ACC112 (cell line): ENCODE results near the gene GNA15.

Experiments
- H2AFZ ChIP-seq: fragments of 200-600 bp; sonication (generic); one replicate; pipeline ENCODE4 v1.6.0; 2017; ENCODE audit warnings: antibody characterized with exemption, low read length; ENCODE audit not compliant: unreplicated experiment
- H3K27ac ChIP-seq: fragments of 200-600 bp; sonication (generic); 2 replicates; pipeline ENCODE4 v1.5.1; 2014; ENCODE audit warnings: low read depth, mild to moderate bottlenecking, antibody characterized with exemption, low read length, moderate library complexity
- H3K27me3 ChIP-seq: fragments of 200-600 bp; sonication (generic); 2 replicates; pipeline ENCODE4 v1.6.1; 2014; ENCODE audit warnings: mild to moderate bottlenecking, antibody characterized with exemption, low read length, moderate library complexity, mixed read lengths; ENCODE audit not compliant: insufficient read depth
- H3K36me3 ChIP-seq: fragments of 200-600 bp; sonication (generic); 2 replicates; pipeline ENCODE4 v1.6.1; 2016; ENCODE audit warnings: mild to moderate bottlenecking, antibody characterized with exemption, low read length, moderate library complexity, mixed read lengths; ENCODE audit not compliant: insufficient read depth
- H3K4me1 ChIP-seq: fragments of 200-600 bp; sonication (generic); one replicate; pipeline ENCODE4 v1.6.1; 2016; ENCODE audit warnings: low read length, mixed read lengths; ENCODE audit not compliant: insufficient read depth, unreplicated experiment, control insufficient read depth
- H3K4me3 ChIP-seq: fragments of 200-600 bp; sonication (generic); 2 replicates; pipeline ENCODE4 v1.5.1; 2014; ENCODE audit warnings: mild to moderate bottlenecking, low read depth, low read length
- H3K79me2 ChIP-seq: fragments of 200-600 bp; sonication (generic); one replicate; pipeline ENCODE4 v1.6.0; 2016; ENCODE audit warnings: low read length; ENCODE audit not compliant: control insufficient read depth, unreplicated experiment, insufficient read depth

GNA15 gene

DNA sequence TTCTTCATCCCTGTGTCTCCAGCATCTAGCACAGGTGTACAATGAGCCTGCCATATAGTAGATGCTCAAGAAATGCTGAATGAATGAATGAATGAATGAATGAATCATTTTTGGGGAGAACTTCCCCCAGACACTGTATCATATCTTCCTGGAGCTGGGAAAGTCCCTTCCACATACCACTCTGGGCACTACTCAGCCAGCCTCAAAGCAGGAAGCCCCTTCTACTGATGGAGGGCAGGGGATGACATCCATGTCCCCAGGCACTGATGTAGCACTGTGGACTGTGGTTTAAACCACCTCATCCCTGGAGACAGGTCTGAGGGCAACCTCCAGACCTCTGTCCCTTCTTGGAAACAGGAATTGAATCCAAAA is 4.8 kb downstream of the GNA15 start:
- no peaks in the 10 kb centered on the region for H3K79me2 ChIP-seq
- no peaks in the 10 kb centered on the region for H3K36me3 ChIP-seq
- H3K4me3 ChIP-seq: no peak overlapping the region
- H3K4me1 ChIP-seq: peaks cover 13% of the 10 kb centered on the region
- no peaks in the 10 kb centered on the region for H3K27me3 ChIP-seq
- H2AFZ ChIP-seq: no peak overlapping the region
- peak overlapping the region; percentile 99 for H3K27ac ChIP-seq

DNA sequence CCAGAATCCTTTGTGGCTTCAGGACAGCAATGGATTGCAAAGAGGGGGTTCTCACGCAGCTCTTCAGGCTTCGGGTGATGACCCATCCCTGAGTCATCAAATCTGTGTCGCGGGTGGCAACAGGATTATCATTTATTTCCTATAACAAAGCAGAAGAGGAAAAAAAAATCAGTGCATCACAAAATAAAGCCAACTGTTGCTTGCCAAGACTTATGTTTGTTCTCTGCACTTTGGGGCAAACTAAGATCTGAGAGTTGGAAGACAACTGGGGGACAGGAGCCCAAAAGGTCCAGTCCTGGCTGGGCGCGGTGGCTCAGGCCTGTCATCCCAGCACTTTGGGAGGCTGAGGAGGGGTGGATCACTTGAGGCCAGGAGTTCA is 6.4 kb downstream of the GNA15 start:
- no peaks in the 10 kb centered on the region for H3K79me2 ChIP-seq
- H3K27me3 ChIP-seq: no peaks in the 10 kb centered on the region
- peak overlapping the region; percentile 30 for H2AFZ ChIP-seq
- peaks cover 13% of the 10 kb centered on the region for H3K4me1 ChIP-seq
- H3K4me3 ChIP-seq: peak overlapping the region; percentile 47
- no peaks in the 10 kb centered on the region for H3K36me3 ChIP-seq
- H3K27ac ChIP-seq: peak overlapping the region; percentile 99

DNA sequence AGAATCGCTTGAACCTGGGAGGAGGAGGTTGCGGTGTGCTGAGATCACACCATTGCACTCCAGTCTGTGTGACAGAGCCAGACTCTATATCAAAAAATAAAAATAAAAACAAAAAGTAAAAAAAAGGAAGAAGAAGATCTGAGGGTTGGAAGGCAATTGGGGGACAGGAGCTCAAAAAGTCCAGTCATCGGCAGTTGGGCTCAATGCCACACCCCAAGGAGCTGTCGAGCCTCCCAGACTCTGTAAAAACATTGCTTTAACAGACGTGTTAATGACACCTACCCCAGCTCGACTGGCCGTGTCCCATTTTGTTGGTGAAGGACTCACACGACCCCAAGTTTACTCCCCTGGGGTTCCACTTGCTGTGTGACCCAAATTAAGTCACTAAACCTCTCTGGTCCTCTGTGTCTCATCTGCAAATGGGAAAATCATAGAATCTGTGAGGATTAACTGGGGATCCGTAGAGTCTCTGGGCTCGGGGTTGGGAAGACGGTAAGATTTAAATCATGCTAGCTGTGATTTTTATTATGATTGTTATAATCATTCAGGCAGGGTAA is 7.0 kb downstream of the GNA15 start:
- H3K79me2 ChIP-seq: no peaks in the 10 kb centered on the region
- no peaks in the 10 kb centered on the region for H3K27me3 ChIP-seq
- no peaks in the 10 kb centered on the region for H3K36me3 ChIP-seq
- H3K4me1 ChIP-seq: peaks cover 13% of the 10 kb centered on the region
- H3K27ac ChIP-seq: peak overlapping the region; percentile 99
- no peak overlapping the region for H2AFZ ChIP-seq
- no peak overlapping the region for H3K4me3 ChIP-seq

DNA sequence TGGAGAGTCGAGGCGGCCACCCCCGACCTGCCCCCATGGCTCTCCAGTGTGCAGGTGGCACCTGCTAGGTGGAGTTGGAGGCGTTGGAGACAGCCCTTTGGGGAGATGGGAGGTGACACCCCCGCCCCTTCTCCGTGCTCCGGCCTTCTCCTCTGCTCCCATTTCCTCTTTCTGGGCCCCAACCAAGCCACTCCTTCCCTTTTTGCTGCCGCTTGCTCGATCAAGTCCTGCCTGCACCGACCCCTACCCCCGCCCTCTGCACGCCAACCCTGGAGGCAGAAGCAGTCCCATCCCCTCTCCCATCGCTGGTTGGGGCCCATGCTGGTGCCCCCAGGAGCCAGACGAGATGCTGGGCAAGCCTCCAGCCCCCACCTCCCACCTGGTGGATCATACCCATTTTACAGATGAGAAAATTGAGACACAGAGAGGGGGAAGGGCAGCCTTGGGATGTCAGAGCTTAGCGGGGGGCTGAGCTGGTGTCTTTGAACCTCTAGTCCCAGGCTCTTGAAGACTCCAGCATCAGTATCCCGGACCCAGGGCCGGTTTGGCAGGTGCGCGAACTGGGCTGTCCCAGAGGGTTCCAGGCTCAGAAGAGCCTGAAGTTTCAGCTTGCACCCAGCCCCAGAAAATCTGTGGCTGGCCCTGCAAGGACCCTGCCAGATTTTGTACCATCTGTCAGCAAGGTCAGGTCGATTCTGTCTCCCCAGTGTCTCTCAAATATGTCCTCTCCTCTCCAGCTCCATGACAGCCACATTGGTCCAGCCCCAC is 10.3 kb downstream of the GNA15 start:
- Histone ChIP-seq H3K27ac (no peak overlapping the region), H3K4me3 (no peak overlapping the region), H3K79me2 (no peaks in the 10 kb centered on the region), H3K27me3 (no peaks in the 10 kb centered on the region), H3K4me1 (peaks cover 13% of the 10 kb centered on the region), H3K36me3 (no peaks in the 10 kb centered on the region), H2AFZ (no peak overlapping the region)

DNA sequence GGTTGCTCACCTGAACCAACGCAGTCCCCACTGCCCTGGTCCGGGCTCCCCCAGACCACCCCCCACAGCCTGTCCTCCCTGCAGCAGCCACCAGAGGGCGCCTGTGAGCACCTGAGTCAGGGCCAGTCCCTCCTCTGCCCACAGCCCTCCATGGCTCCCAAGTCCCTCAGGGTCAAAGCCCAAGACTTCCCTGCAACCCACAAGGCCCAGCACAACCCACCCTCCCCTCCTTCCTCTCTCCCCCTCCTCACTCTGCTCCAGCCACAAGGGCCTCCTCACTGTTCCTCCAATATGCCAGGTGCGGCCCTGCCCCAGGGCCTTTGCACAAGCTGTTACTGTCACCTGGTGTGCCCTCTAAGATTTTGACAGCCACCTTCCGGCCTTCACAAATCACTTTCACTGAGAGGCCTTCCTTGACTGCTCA is 10.9 kb downstream of the GNA15 start:
- H2AFZ ChIP-seq: no peak overlapping the region
- no peaks in the 10 kb centered on the region for H3K79me2 ChIP-seq
- no peak overlapping the region for H3K27ac ChIP-seq
- H3K27me3 ChIP-seq: no peaks in the 10 kb centered on the region
- H3K4me1 ChIP-seq: peaks cover 10% of the 10 kb centered on the region
- no peak overlapping the region for H3K4me3 ChIP-seq
- no peaks in the 10 kb centered on the region for H3K36me3 ChIP-seq

DNA sequence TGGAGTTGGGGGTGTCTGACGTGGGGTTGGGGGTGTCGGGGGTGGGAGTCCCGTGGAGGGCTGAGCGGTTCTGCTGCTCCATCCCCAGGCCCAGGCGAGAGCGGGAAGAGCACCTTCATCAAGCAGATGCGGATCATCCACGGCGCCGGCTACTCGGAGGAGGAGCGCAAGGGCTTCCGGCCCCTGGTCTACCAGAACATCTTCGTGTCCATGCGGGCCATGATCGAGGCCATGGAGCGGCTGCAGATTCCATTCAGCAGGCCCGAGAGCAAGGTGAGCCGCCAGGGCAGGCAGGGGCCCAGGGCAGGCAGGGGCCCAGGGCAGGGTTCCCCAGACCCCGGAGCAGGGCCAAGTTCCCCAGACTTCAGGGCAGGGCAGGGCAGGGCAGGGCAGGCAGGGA is 12.7 kb downstream of the GNA15 start:
- Histone ChIP-seq H3K27ac (no peak overlapping the region), H3K27me3 (no peaks in the 10 kb centered on the region), H3K4me1 (no peaks in the 10 kb centered on the region), H3K4me3 (no peak overlapping the region), H2AFZ (no peak overlapping the region), H3K79me2 (no peaks in the 10 kb centered on the region), H3K36me3 (no peaks in the 10 kb centered on the region)

DNA sequence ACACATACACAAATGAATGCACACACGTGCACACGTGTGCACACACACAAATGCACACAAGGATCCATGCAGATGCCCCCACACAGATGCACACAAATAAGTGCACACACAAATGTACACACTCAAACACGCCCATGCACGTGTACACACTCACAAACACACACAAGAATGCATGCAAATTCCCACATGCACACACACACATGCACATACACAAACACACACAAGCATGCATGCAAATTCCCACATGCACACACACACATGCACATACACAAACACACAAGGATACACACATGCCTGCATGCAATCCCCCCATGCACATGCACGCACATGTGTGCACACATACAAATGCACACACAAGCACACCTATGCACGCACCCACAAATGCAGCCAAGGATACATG is 13.3 kb downstream of the GNA15 start:
- Histone ChIP-seq H3K4me1 (no peaks in the 10 kb centered on the region), H3K4me3 (no peak overlapping the region), H3K27me3 (no peaks in the 10 kb centered on the region), H3K27ac (no peak overlapping the region), H3K36me3 (no peaks in the 10 kb centered on the region), H3K79me2 (no peaks in the 10 kb centered on the region), H2AFZ (no peak overlapping the region)

DNA sequence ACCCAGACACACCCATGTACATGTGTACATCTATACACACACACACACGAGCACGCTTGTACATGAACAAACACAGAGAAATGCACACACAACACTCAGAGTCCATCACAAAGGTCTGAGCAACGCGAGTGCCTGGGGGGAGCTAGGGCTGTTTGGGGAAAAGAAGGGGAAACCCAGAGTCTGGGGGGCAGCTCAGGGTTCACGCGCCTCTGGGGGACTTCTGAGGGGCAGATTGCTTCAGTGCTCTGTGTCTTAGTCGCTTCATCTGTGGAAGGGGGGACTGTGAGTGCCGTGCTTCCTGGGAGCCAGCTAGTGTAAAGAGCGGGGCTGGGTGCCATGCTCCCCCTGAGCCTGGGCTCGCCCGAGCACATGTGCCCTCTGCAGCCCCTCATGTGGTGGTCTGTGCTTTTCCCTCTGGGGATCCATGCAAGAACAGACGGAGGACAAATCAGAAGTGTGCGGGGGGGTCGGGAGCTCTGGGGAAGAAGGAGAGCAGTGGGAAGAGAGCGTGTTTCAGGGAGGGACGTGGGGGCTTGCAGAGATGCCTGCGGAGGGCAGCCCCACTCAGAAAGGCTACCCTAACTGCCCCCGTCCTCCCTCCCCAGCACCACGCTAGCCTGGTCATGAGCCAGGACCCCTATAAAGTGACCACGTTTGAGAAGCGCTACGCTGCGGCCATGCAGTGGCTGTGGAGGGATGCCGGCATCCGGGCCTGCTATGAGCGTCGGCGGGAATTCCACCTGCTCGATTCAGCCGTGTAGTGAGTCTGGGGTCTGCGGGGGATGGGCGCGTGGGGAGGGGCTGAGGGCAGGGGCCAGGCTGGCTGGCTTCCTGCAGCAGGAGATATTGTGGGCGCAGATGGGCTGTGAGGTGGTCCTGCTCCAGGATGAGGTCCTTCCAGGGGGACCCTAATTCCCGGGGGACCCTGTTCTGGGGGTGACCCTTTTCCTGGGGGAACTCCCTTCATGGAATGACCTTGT is 14.0 kb downstream of the GNA15 start:
- H3K4me1 ChIP-seq: peaks cover 4% of the 10 kb centered on the region
- no peaks in the 10 kb centered on the region for H3K79me2 ChIP-seq
- no peaks in the 10 kb centered on the region for H3K27me3 ChIP-seq
- no peaks in the 10 kb centered on the region for H3K36me3 ChIP-seq
- H3K27ac ChIP-seq: no peak overlapping the region
- H2AFZ ChIP-seq: no peak overlapping the region
- no peak overlapping the region for H3K4me3 ChIP-seq

DNA sequence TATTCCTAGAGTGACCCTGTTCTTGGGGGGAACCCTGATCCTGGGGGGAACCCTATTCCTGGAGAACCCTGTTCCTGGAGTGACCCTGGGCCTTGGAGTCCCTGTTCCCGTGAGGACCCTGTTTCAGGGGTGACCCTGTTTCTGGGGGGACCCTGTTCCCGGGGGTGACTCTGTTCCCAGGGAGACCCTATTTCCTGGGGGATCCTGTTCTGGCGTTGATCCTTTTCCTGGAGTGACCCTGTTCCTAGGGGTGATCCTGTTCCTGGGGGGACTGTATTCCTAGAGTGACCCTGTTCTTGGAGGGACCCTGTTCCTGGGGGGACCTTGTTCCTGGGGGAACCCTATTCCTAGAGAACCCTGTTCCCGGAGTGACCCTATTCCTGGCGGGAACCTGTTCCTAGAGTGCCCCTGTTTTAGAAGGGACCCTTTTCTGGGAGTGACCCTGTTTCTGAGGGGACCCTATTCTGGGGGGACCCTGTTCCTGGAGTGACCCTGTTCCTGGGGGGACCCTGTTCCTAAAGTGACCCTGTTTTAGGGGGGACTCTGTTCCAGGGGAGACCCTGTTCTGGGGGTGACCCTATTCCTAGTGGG is 15.0 kb downstream of the GNA15 start:
- Histone ChIP-seq H3K27ac (no peak overlapping the region), H3K36me3 (no peaks in the 10 kb centered on the region), H2AFZ (no peak overlapping the region), H3K27me3 (no peaks in the 10 kb centered on the region), H3K4me3 (no peak overlapping the region), H3K79me2 (no peaks in the 10 kb centered on the region), H3K4me1 (peaks cover 11% of the 10 kb centered on the region)

DNA sequence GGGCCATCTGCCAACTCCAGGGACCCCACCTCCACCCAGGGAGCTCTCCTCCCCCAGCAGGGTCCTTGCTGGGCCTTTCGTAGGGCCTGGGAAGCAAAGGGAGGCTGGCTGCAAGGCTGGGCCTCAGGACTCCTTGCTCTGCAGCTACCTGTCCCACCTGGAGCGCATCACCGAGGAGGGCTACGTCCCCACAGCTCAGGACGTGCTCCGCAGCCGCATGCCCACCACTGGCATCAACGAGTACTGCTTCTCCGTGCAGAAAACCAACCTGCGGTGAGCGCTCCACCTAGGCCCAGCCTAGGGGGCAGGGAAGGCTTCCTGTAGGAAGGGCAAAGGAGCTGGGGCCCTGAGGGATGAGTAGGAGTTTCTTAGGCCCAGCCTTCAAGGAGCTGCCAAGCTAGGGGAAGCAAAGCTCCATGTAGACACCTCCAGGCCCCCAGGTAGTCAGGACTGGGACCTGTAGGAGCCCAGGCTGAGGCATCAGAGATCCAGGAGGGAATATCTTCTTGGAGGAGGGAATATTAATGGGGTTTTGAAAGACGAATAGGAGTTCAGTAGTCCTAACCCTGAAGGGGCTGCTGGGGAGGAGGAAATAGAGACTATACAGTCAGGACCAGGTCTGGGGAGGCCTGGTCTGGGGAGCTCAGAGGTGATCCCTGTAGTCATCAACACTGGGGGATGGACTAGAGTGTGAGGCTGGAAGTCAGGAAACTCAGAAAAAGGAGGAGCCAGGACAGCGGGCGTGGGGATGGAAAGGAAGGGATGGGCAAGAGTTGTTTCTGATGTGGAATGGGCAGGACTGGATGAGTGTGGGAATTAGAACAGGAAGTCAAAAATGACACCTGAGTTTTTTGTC is 16.0 kb downstream of the GNA15 start:
- Histone ChIP-seq H3K4me3 (no peak overlapping the region), H2AFZ (no peak overlapping the region), H3K27ac (no peak overlapping the region), H3K36me3 (no peaks in the 10 kb centered on the region), H3K79me2 (no peaks in the 10 kb centered on the region), H3K27me3 (no peaks in the 10 kb centered on the region), H3K4me1 (peaks cover 11% of the 10 kb centered on the region)
